RWPE1 (cell line): Measurements from ENCODE around the gene GRK4.
A peak's percentile ranks its signal among the peaks of the same experiment; 100 is the strongest.

Experiments used
- CTCF ChIA-PET: fragments of 350-600 bp; sonication (Branson Sonifier 250); formaldehyde crosslinking; extraction: SDS; loops from one replicate; lab custom pipeline; 2021; lab: Yijun Ruan, JAX
- POLR2A ChIA-PET: fragments of 400-600 bp; formaldehyde crosslinking; extraction: SDS; loops from one replicate; lab custom pipeline; 2020; ENCODE audit warnings: antibody characterized with exemption; ENCODE audit not compliant: low non-redundant PET; lab: Yijun Ruan, JAX
- DNase-seq: peaks from one replicate; pipeline ENCODE4 v3.0.0; 2012; ENCODE audit warnings: low spot score
- H3K27ac ChIP-seq: fragments of 450-650 bp; 2 replicates; pipeline ENCODE4 v1.5.1; 2017
- TF ChIP-seq, protein P1 (sequence below): fragments of 450-650 bp; conservative IDR thresholded peaks from 2 replicates; pipeline ENCODE4 v1.5.1; 2017; ENCODE audit warnings: low read depth, mild to moderate bottlenecking

GRK4 gene

DNA sequence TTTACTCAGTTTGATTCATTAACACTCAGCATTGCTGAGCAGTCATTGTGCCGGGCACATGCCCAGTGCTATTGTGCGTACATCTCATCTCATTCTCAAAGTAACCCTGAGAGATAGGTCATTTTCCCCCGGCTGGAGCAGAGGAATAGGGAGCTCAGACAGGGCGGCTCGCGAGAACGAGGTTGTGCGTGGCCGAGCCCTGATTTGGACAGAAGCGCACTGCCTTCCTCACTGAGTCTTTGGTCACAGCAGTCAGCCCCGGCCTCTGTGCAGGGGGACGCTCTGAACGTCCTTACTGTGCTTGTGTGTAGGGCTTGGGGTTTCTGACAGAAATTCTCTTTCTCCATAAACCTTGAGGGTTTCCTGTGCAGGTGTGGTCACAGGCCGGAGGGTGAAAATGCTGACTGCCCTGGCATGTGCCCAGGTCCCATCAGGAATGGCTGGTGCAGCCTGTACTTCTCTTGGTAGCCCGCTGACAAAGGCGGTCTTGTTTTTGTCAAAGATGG, 39.6 kb upstream of the GRK4 start:
- no peak for DNase-seq
- CTCF ChIA-PET: no interaction called here
- H3K27ac ChIP-seq: peak overlapping the region; percentile 62
- TF ChIP-seq, protein P1, sequence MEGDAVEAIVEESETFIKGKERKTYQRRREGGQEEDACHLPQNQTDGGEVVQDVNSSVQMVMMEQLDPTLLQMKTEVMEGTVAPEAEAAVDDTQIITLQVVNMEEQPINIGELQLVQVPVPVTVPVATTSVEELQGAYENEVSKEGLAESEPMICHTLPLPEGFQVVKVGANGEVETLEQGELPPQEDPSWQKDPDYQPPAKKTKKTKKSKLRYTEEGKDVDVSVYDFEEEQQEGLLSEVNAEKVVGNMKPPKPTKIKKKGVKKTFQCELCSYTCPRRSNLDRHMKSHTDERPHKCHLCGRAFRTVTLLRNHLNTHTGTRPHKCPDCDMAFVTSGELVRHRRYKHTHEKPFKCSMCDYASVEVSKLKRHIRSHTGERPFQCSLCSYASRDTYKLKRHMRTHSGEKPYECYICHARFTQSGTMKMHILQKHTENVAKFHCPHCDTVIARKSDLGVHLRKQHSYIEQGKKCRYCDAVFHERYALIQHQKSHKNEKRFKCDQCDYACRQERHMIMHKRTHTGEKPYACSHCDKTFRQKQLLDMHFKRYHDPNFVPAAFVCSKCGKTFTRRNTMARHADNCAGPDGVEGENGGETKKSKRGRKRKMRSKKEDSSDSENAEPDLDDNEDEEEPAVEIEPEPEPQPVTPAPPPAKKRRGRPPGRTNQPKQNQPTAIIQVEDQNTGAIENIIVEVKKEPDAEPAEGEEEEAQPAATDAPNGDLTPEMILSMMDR: no peak
- POLR2A ChIA-PET: no interaction called here

DNA sequence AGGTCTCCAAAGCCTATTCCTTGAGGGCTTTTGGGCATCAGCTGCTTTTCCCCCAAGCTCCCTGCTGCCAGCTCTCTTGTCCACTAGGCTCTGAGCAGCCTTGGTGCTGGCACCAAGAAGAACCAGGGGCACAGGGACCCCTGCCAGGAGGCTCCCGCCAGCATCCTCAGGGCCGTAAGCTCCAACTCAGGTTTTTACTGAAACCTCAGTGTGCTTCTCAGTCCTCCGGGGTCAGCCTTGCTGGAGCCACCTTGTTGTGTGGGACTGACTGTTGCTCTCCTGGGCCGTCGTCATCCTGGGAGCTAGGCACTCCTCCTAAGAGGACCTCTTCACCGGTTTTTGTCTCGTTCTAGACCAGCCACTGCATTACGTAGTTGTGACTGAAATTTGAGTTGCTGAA, 39.1 kb upstream of the GRK4 start:
- no peak for DNase-seq
- CTCF ChIA-PET: no interaction called here
- TF ChIP-seq, protein P1: no peak
- peak overlapping the region; percentile 62 for H3K27ac ChIP-seq
- POLR2A ChIA-PET: no interaction called here

DNA sequence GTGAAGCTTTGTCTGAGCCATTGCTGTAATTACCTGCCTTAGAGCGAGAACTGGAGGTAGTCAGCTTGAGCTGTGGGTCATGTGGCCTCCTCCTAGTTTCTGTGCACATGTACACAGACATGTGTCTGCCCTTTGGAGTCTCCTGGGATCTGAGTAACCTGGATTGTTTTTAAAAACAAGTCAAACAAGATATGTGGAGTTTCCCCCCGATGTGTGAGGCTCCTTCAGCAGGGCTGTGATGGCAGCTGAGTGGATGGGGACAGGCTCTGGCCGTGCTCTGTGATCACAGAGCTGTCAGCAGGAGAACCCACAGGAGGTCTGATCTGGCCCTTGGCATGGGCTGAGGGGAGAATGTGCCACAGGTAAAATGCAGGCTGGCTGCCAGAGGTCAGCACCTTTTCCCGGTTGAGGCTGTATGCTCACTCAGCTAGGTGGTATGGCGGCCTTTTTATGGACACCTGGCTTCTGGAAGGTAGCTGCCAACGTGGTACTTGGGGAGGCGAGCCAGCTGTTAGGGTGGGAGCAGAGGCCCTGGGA, 38.5 kb upstream of the GRK4 start:
- POLR2A ChIA-PET: no interaction called here
- no peak for DNase-seq
- TF ChIP-seq, protein P1: no peak
- CTCF ChIA-PET: no interaction called here
- H3K27ac ChIP-seq: peak overlapping the region; percentile 62

GRCh38 chr4:2925496-2925895, 37.9 kb upstream of the GRK4 start:
- TF ChIP-seq, protein P1: no peak
- ChIA-PET POLR2A (no interaction called here), CTCF (no interaction called here)
- H3K27ac ChIP-seq: peak overlapping the region; percentile 37
- DNase-seq: no peak

GRCh38 chr4:2925931-2926860, 37.2 kb upstream of the GRK4 start:
- no peak for DNase-seq
- ChIA-PET POLR2A (no interaction called here), CTCF (no interaction called here)

More at GRCh38 chr4:2925931-2926860, 37.2 kb upstream of the GRK4 start:
- peak overlapping the region; percentile 92 for H3K27ac ChIP-seq
- TF ChIP-seq, protein P1: no peak
